ENCODE results near the gene CLUH.

Gene CLUH

DNA sequence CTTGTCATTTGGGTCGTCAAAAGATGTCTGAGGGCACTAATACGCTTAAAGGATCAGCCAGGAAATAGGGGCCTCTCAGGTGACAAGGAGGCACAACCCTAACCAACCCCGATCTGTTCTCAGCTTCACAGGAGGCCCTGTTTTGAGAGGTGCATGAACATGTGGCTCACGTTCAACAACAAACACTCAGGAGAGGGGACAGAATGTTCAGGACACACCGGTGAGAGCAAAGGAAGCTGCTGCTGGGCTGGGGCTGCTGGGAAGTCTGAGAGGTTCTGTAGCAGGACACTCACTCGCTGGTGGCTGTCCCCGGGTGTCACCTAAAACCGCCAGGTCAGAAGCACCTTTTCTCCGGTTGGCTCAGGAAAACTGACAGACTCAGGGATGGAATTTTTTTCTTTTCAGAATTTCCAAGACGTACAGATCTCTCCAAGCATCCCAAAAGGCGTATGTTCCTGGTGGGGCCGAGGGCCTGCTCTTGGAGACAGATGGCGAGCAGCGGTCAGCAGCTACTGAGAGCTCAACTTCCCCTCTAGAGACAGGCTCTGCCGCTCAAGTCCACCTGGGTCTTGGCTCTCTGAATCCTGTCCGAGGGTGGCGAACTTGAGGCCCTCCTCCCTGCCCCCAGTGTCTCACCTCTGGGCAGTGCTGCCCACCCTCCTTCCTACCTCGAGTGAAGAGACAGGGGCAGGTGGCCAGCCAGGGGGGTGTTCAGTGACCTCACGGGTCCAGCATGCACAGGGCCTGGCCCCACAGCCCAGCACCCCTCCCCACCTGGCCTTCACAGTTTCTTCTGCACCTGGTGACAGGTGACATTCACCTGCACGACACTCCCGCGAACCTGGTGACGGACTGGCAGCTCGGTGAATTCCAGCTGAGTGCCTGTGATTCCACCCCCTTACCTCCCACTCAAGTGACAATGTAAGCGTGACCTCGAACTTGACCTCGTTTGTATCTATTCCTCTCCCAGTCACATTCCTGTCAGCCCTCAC is 22.9 kb downstream of the CLUH start:
- no peaks in the 10 kb centered on the region for H3K9me2 ChIP-seq (replicated peaks; ENCODE audit: control insufficient read depth, low read length)
- H3K27ac ChIP-seq (ENCODE audit: low read depth, low read length), result no peak overlapping the region
- peaks cover 48% of the 10 kb centered on the region for H3F3A ChIP-seq (ENCODE audit: control insufficient read depth, insufficient read depth)
- no peaks in the 10 kb centered on the region for H3K9me3 ChIP-seq (ENCODE audit: control insufficient read depth, insufficient read depth, low read length)
- H3K36me3 ChIP-seq (ENCODE audit: control insufficient read depth, low read length), result peaks cover 62% of the 10 kb centered on the region
- H3K4me2 ChIP-seq (ENCODE audit: low read length), result no peak overlapping the region
- no peak overlapping the region for H3K4me3 ChIP-seq (ENCODE audit: low read length)
- no peaks in the 10 kb centered on the region for H3K27me3 ChIP-seq (ENCODE audit: control insufficient read depth, low read length)
- H3K79me2 ChIP-seq (ENCODE audit: control insufficient read depth, low read length), result no peaks in the 10 kb centered on the region
- H4K20me1 ChIP-seq (ENCODE audit: control insufficient read depth, insufficient read depth, low read depth, low read length), result 0 out of 2 replicates have a peak, but pooled peaks cover 3% of the 10 kb centered on the region
- TF ChIP-seq, protein P1, sequence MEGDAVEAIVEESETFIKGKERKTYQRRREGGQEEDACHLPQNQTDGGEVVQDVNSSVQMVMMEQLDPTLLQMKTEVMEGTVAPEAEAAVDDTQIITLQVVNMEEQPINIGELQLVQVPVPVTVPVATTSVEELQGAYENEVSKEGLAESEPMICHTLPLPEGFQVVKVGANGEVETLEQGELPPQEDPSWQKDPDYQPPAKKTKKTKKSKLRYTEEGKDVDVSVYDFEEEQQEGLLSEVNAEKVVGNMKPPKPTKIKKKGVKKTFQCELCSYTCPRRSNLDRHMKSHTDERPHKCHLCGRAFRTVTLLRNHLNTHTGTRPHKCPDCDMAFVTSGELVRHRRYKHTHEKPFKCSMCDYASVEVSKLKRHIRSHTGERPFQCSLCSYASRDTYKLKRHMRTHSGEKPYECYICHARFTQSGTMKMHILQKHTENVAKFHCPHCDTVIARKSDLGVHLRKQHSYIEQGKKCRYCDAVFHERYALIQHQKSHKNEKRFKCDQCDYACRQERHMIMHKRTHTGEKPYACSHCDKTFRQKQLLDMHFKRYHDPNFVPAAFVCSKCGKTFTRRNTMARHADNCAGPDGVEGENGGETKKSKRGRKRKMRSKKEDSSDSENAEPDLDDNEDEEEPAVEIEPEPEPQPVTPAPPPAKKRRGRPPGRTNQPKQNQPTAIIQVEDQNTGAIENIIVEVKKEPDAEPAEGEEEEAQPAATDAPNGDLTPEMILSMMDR (IDR thresholded peaks at IDR 0.05; ENCODE audit: low read depth, low read length, poor library complexity, severe bottlenecking), result no peak
- TF ChIP-seq EZH2phosphoT487 (IDR thresholded peaks at IDR 0.05; ENCODE audit: borderline replicate concordance, low read length), result no peak
- H3K4me1 ChIP-seq (ENCODE audit: control insufficient read depth, low read length), result no peaks in the 10 kb centered on the region

DNA sequence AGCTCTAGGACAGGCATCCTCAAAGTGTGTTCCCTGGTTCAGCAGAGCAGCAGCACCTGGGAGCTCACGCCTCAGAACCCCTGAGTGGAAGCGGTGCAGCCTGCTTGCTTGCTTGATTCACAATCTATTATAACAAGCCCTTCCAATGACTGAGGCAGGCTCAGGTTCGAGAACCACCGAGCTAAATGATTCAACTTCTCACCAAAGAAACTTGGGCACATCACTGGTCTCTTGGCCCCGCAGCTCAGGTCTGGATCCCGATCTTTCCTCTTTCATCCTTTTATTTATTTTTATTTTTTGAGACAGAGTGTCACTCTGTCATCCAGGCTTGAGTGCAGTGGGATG is 24.5 kb downstream of the CLUH start:
- H3K4me1 ChIP-seq (ENCODE audit: control insufficient read depth, low read length), result no peaks in the 10 kb centered on the region
- no peaks in the 10 kb centered on the region for H3K79me2 ChIP-seq (ENCODE audit: control insufficient read depth, low read length)
- no peak overlapping the region; the same call in none of the 2 replicates for H3K27ac ChIP-seq (ENCODE audit: low read depth, low read length)
- no peak overlapping the region for H3K4me3 ChIP-seq (ENCODE audit: low read length)
- no peaks in the 10 kb centered on the region for H3K27me3 ChIP-seq (ENCODE audit: control insufficient read depth, low read length)
- no peaks in the 10 kb centered on the region for H3K9me3 ChIP-seq (ENCODE audit: control insufficient read depth, insufficient read depth, low read length)
- no peak overlapping the region for H3K4me2 ChIP-seq (ENCODE audit: low read length)
- H3F3A ChIP-seq (ENCODE audit: control insufficient read depth, insufficient read depth), result peaks cover 58% of the 10 kb centered on the region
- H3K36me3 ChIP-seq (ENCODE audit: control insufficient read depth, low read length), result peaks cover 65% of the 10 kb centered on the region
- TF ChIP-seq, protein P1 (IDR thresholded peaks at IDR 0.05; ENCODE audit: low read depth, low read length, poor library complexity, severe bottlenecking), result no peak
- no peak for TF ChIP-seq EZH2phosphoT487 (IDR thresholded peaks at IDR 0.05; ENCODE audit: borderline replicate concordance, low read length)
- 0 out of 2 replicates have a peak, but pooled peaks cover 3% of the 10 kb centered on the region for H4K20me1 ChIP-seq (ENCODE audit: control insufficient read depth, insufficient read depth, low read depth, low read length)
- no peaks in the 10 kb centered on the region for H3K9me2 ChIP-seq (replicated peaks; ENCODE audit: control insufficient read depth, low read length)

DNA sequence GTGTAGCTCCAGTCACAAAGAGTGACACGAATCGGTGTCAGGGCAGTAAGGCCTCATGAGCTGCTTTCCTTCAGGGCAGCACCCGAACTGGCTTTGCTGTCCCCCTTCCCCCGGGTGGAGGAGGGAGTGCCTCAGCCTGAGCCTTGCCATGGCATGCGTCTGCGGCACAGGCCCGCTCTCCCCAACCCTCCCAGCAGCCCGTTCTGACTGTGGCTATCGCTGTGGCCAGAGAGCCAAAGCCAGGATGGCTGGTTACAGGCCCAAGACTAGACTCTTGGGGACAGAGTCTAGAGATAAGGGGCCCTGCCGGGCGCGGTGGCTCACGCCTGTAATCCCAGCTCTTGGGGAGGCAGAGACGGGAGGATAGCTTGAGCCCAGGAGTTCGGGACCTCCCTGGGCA is 25.9 kb downstream of the CLUH start:
- H3K27me3 ChIP-seq (ENCODE audit: control insufficient read depth, low read length), result no peaks in the 10 kb centered on the region
- H3K27ac ChIP-seq (ENCODE audit: low read depth, low read length), result no peak overlapping the region
- H4K20me1 ChIP-seq (ENCODE audit: control insufficient read depth, insufficient read depth, low read depth, low read length), result 0 out of 2 replicates have a peak, but pooled peaks cover 3% of the 10 kb centered on the region
- no peak overlapping the region for H3K4me2 ChIP-seq (ENCODE audit: low read length)
- peaks cover 58% of the 10 kb centered on the region for H3F3A ChIP-seq (ENCODE audit: control insufficient read depth, insufficient read depth)
- no peaks in the 10 kb centered on the region for H3K79me2 ChIP-seq (ENCODE audit: control insufficient read depth, low read length)
- H3K9me3 ChIP-seq (ENCODE audit: control insufficient read depth, insufficient read depth, low read length), result no peaks in the 10 kb centered on the region
- no peaks in the 10 kb centered on the region for H3K4me1 ChIP-seq (ENCODE audit: control insufficient read depth, low read length)
- no peak overlapping the region for H3K4me3 ChIP-seq (ENCODE audit: low read length)
- peaks cover 68% of the 10 kb centered on the region for H3K36me3 ChIP-seq (ENCODE audit: control insufficient read depth, low read length)
- no peaks in the 10 kb centered on the region for H3K9me2 ChIP-seq (replicated peaks; ENCODE audit: control insufficient read depth, low read length)
- no peak for TF ChIP-seq EZH2phosphoT487 (IDR thresholded peaks at IDR 0.05; ENCODE audit: borderline replicate concordance, low read length)
- TF ChIP-seq, protein P1 (IDR thresholded peaks at IDR 0.05; ENCODE audit: low read depth, low read length, poor library complexity, severe bottlenecking), result no peak

All from DOHH2 (cell line).